NCI-H1105 (cell line): ENCODE data around the gene NSG2.

ENCODE experiments used
- DNase-seq: peaks from one replicate; lab custom pipeline; 2025; lab: John Stamatoyannopoulos, UW

The NSG2 gene

DNA sequence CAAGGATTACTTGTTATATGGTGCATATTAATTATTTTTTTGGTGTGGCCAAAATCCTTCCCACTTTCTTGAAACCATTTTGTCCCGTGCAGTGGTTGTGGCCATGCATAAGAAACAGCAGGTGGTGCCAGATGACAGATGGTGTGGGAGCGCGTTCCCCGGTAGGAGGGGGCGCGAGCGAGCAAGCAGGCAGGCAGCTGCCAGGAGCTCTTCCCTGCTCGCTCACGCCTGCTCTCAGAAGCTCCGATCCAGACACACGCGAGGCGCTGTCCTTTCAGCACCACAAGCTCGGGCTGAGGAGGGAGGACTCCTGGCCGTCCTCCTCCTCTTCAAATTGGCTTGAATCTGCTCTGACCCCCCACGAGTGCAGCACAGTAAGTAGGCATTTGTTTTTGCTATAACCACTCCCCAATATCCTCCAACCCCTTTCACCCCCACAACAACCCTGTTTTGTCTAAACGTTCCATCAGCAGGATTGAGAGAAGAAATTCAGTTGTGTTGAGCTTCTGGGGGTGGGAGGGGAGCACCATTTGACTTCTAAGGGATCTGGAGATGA, at the start of gene NSG2:
TSS of gene NSG2 (plus strand) at position 237 of the 556 bp plus-strand sequence. CDS start 1,050 bp downstream, outside the sequence.
- peak; percentile 76 for DNase-seq

DNA sequence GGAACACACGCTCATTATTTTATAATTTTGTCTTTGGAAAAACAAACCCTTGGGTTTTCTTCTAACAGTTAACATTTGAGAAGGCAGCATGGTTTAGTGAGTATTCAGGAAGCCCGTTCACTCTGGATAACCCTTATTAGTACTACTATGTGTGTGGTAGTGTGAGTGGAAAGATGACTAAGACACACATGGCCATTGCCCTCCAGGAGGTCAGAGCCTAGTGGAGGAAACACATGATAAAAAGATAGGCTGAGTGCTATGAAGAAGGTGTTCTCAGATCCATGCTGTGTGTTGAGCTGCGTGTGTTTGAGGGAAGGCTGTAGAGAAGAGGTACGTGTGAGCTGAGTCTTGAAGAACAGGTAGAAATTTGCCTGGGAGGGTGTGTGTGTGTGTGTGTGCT, 48.2 kb upstream of the NSG2 start:
- DNase-seq: no peak

DNA sequence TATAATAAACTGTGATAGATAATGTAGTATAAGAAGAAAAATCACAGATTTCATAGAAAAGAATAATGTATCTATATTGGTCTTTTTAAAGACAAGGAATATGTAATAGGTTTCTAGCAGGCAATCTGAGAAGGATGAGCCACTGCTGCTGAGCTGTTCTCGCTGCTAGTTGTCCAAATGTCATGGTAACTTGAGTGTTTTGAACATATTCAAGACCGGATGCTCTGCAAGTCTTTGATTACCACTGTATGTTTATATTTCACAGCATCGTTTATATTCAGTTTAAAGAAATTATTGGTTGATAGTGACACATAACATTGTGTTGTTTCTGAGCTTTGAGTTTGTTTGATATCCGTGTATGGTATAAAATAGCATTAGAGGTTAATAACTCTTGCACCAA, 47.0 kb upstream of the NSG2 start:
- no peak for DNase-seq

DNA sequence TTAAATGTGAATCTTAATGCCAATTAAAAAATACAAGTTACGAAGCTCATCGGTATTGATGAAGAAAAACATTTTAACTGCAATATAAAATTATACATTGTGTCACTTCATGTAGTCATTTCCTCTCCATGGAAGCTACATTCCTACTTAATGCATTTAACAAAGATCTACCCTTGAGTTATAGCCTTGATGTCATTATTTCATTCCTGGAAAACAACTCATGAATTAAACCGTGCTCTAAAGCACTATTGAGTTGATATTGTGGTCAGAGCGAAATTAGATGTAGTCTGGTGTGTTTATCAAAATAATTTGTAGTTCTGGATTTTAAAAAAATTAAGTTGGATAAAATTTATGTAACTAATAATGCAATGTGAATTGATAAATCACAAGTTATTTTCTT, 45.4 kb upstream of the NSG2 start:
- DNase-seq: no peak

DNA sequence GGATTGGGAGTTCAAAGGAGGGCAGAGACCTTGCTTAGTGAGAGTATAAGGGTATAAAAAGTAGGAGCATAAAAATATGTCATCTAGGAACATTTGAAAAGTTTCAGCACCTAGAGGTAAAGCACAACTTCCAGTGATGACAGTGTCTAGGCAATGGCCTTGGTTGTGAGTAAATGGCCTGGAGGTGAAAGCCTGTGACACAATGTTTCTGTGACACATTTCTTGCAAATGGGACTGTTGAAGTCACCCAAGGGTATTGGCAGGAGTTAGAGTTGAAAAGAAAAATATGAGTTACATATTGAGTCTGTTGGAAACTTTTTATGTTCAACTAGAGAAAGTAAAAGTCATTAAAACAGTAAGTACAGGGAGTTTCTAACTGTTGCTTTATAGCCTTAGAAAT, 41.7 kb upstream of the NSG2 start:
- no peak for DNase-seq

DNA sequence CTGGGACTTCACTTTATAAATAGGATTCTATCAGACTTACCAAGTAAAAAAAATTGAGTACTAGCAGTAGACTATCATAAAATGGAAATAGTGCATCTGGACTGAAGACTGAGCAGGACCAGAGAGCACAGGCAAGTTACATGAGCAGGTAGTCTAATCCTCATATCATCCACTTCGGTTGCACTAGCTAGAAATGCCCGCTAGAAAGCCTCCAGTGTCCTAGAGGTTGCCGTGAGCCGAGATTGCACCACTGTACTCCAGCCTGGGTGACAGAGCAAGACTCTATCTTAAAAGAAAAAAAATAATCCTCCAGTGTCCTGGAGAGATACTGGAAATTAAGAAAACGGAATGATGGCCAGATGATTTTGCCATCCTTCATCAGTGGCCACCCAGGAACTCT, 36.6 kb upstream of the NSG2 start:
- no peak for DNase-seq

- DNase-seq: no peak
These were observed 35.1 kb upstream of the NSG2 start for GRCh38 chr5:174010365-174010764.

- no peak for DNase-seq
These were observed 34.1 kb upstream of the NSG2 start for GRCh38 chr5:174011441-174011840.

DNA sequence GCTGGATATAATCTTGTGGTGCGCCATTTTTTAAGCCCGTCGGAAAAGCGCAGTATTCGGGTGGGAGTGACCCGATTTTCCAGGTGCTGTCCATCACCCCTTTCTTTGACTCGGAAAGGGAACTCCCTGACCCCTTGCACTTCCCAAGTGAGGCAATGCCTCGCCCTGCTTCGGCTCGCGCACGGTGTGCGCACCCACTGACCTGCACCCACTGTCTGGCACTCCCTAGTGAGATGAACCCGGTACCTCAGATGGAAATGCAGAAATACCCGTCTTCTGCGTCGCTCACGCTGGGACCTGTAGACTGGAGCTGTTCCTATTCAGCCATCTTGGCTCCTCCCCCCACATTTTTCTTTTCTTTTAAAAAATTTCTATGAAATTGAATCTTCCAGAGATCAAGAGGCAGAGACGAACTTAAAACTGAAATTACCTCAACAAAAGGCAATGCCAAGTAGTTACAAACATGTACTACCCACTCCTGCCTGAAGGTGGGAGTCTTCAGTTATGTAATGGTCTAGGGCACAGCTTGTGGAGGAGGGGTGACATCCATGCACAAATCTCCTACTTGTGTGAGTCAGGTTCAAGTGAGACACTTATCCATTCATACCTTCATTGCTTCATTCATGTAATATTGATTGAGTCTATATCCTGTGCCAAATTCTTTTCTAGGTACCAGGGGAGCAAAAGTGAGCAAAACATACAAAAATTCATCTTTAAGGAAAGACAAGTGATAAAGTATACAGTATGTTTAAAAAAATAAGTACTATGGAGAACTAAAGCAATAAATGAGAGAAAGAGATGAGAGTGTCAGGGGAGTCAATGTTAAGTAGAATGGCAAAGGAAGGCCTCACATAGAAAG, 25.2 kb upstream of the NSG2 start:
- peak; percentile 1 for DNase-seq

GRCh38 chr5:174020928-174021304, 24.6 kb upstream of the NSG2 start:
- DNase-seq: no peak

GRCh38 chr5:174022384-174023095, 23.0 kb upstream of the NSG2 start:
- DNase-seq: no peak

DNA sequence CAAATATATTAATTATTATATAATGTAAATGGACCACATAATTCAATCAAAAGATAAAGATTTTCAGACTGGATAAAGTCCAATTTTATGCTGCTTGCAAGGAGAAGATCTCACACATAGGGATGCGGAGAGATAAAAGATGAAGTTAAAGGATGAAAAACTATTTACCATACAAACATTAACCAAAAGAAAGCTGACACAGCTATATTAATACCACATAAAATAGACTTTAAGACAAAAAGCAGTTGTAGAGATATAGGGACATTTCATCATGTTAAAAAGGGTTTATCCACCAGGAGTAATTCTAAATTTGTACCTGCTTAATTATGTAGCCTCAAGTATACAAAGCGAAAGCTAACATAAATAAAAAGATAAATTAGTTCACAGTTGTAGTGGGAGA, 15.2 kb upstream of the NSG2 start:
- no peak for DNase-seq

DNA sequence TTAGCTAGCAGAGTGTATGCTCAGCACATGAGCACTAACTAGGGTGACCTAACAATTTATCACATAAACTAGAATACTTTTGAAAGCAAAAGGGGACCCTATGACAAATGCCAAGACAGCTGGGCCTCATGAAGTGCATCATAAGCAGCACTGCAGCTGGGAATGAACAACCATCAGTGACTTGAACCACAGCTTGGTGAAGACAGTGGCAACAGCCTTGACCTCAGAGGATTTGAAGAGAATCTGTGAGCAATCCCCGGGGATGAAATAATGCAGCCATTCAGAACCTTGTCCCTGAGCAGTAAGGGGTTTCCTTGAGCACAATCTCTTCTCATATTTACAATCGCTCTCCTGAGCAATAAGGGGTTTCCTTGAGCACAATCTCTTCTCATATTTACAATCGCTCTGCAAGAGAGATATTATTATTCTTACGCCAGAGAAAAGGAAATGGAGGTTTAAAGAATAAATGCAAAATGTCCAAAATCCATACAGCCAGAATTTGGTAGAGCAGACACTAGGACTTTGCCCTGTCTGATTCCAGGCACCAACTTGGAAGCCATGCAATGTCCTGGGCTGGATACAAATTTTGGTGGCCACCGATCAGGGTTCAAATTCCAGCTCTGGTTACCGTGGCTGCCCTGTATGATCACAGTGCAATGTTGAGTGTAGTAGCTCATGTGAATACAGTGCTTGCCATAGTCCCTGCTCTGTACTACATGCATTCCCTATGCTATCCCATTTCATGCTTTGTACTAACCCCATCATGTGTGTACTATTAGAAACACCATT, 846 bp upstream of the NSG2 start:
- no peak for DNase-seq

DNA sequence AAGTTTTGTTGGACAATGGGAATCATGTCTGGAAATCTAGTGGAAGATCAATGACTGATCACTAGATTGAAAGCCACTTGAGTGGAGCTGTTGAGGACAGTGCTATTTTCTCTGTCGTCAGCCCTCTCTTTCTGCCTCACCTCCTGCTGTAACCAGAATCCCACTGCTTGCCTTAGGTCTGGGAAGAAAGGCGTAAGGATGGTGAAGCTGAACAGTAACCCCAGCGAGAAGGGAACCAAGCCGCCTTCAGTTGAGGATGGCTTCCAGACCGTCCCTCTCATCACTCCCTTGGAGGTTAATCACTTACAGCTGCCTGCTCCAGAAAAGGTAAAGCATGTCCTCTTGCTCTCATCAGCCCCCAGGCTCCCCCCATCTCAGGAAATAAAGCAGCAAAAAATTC, 1.1 kb downstream of the NSG2 start:
- DNase-seq: no peak

- DNase-seq: no peak
These were observed 2.1 kb downstream of the NSG2 start for GRCh38 chr5:174047472-174048099.

GRCh38 chr5:174052636-174053035, 7.1 kb downstream of the NSG2 start:
- no peak for DNase-seq

- DNase-seq: no peak
These were observed 8.4 kb downstream of the NSG2 start for GRCh38 chr5:174053905-174054304.

DNA sequence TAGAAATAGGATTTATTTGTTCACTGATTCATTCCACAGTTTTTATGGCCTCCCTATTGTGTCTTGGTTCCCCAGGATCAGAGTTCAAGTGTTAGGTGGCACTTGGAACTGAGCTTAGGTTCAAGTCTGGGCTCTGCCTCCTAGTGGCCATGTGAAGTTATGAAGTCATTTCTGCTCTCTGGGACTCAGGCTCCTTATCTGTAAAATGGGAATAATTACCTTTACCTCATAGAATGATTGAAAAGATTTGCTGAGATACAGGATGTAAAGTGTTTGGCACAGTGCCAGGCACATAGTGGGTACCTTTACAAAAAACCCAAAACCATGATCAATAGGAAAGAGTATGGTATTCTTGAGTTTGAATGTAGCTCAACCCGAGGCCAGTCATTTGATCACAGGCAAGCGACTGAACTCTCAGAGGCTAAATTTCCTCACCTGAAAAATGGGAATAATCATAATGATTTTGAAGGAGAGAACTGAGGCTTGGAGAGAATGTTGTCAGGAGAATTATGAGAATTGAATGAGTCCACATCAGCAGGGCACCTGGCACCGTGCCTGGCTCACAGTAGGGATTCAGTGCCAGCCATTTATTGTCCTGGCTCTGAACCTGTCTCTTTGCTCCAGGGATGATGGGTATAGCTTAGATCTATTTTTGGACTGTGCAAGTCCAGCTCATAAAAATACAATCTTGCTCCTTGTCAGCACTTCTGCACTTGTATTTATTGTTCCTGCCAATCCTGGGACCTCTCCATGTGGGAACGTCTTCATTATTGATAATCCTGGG, 10.8 kb downstream of the NSG2 start:
- DNase-seq: no peak

DNA sequence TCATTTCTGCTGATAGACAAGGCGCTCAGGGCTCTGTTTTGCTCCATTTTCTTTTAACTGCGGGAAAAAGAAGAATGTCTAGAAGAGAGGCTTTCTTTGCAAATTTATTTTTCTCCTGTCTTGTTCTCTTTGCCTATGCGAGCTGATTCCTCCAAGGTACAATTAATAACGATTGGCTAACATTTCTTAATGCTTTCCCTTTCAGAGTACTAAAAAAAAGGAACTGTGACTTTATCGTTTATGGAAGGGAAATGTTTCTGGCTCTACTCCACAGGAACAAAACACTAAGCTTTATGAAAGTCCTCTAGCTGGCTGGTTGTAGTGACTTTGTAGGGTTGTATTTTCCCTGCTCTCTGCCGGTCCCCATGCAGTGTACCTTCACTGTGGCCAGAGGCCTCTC, 11.7 kb downstream of the NSG2 start:
- no peak for DNase-seq

DNA sequence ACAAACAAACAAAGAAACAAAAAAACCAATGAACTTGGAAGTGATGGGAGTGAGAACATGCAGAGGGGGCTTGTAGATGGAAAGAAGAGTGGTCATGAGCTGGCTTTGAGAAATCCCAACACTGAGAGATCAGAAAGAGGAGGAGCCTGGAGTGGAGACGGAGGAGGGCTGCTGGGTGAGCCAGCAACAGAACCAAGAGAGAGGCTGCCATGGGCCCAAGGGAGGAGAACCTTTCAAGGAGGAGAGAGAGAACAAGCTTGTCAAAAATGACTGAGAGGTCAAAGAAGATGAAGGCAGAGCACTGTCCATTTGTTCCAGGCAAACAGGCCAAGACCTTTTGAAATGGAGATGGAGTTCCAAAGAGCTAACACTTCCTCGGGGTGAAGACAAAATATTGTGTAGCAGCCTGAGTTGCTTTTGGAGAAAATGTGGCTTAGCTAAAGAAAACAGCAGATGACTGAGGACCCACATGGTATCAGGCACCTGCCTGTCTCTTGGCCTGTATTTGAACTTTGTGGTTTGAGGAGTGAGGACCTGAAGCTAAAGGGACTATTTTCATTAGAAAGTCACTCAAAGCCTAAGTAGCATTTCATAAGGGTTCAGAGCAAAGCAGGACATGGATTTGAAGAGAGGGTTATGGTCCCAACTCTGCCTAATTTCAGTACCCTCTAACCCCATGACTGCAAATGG, 13.1 kb downstream of the NSG2 start:
- DNase-seq: no peak

GRCh38 chr5:174059247-174059646, 13.7 kb downstream of the NSG2 start:
- no peak for DNase-seq
